Measurements from ENCODE around the gene NKAIN2.

NKAIN2 gene

DNA sequence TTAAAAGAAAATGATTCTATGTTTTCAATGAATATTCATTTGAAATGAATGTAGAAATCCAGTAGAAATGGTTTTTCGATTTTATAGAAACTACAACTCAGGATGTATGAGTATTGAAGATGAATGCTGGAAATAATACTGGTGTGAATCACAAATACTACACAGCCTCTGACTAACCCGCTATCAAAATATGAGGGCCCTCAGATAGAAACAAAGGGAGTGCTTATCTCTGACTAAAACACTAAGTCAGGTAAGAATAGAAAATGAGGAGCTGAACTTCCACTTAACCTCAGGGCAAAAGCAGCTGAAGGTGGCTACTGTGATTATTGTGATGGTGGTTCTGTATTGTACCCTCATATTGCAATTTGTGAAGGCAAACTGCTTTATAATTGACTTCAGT is 937.7 kb downstream of the NKAIN2 start:
- H3K4me2 ChIP-seq = no peak overlapping the region
- H3K4me1 ChIP-seq = 0 out of 20 replicates have a peak, but pooled peaks cover 0 to 3% (median 0%) of the 10 kb centered on the region in 10 experiments
- no peak for TF ChIP-seq Cebpa-rat (IDR thresholded peaks at IDR 0.05)
- no peak overlapping the region for H3K27ac ChIP-seq
- no peak overlapping the region for H3K9ac ChIP-seq
- H3K9me3 ChIP-seq (replicated peaks in 1 of 11) = no peaks in the 10 kb centered on the region
- no peaks in the 10 kb centered on the region for H4K20me1 ChIP-seq
- no peaks in the 10 kb centered on the region for H3K27me3 ChIP-seq
- H3K4me3 ChIP-seq = no peak overlapping the region
- no peaks in the 10 kb centered on the region for H3K36me3 ChIP-seq

- H3K4me2 ChIP-seq = no peak overlapping the region
- TF ChIP-seq Cebpa-rat (IDR thresholded peaks at IDR 0.05) = no peak
- no peaks in the 10 kb centered on the region for H3K9me3 ChIP-seq (replicated peaks in 1 of 11)
- H3K36me3 ChIP-seq = no peaks in the 10 kb centered on the region
- no peak overlapping the region for H3K27ac ChIP-seq
- no peaks in the 10 kb centered on the region for H3K27me3 ChIP-seq
- H4K20me1 ChIP-seq = no peaks in the 10 kb centered on the region
- no peak overlapping the region for H3K4me3 ChIP-seq
- H3K4me1 ChIP-seq = 0 out of 20 replicates have a peak, but pooled peaks cover 0 to 3% (median 0%) of the 10 kb centered on the region in 10 experiments
- no peak overlapping the region for H3K9ac ChIP-seq
Measured at GRCh38 chr6:124742971-124743370, 939.3 kb downstream of the NKAIN2 start.

DNA sequence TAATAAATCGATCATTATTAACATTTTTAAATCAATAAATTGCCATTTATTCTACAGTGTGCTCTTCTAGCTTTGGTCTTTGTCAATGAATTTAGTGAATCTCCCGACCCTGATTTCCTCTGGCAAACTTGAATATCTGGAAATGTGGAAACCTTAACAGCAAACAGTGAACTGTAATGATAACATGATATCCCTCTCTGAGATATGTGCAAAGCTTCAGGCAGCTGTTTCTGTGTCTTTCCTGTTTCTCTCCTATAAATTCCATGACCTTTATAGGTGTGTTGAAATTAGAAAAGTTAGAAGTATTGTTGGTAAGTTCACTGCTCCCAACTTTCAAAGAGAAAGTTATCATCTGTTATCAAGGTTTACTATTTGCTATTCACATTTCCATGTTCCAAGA is 939.8 kb downstream of the NKAIN2 start:
- Histone ChIP-seq H3K36me3 (no peaks in the 10 kb centered on the region), H3K9me3 (replicated peaks in 1 of 11) (no peaks in the 10 kb centered on the region), H4K20me1 (no peaks in the 10 kb centered on the region), H3K27me3 (no peaks in the 10 kb centered on the region), H3K9ac (no peak overlapping the region), H3K4me3 (no peak overlapping the region), H3K4me1 (0 out of 20 replicates have a peak, but pooled peaks cover 0 to 3% (median 0%) of the 10 kb centered on the region in 10 experiments), H3K27ac (no peak overlapping the region), H3K4me2 (no peak overlapping the region)
- TF ChIP-seq Cebpa-rat (IDR thresholded peaks at IDR 0.05) = no peak

- H3K4me1 ChIP-seq = peaks cover 0 to 7% (median 0%) of the 10 kb centered on the region in 10 experiments; a peak in 2 of 20 replicates
- no peaks in the 10 kb centered on the region for H3K9me3 ChIP-seq (replicated peaks in 1 of 11)
- TF ChIP-seq Cebpa-rat (IDR thresholded peaks at IDR 0.05) = no peak
- H3K36me3 ChIP-seq = no peaks in the 10 kb centered on the region
- no peaks in the 10 kb centered on the region for H4K20me1 ChIP-seq
- H3K4me3 ChIP-seq = no peak overlapping the region
- no peak overlapping the region for H3K27ac ChIP-seq
- H3K4me2 ChIP-seq = no peak overlapping the region
- no peak overlapping the region for H3K9ac ChIP-seq
- H3K27me3 ChIP-seq = no peaks in the 10 kb centered on the region
Measured at GRCh38 chr6:124747349-124747748, 943.7 kb downstream of the NKAIN2 start.

DNA sequence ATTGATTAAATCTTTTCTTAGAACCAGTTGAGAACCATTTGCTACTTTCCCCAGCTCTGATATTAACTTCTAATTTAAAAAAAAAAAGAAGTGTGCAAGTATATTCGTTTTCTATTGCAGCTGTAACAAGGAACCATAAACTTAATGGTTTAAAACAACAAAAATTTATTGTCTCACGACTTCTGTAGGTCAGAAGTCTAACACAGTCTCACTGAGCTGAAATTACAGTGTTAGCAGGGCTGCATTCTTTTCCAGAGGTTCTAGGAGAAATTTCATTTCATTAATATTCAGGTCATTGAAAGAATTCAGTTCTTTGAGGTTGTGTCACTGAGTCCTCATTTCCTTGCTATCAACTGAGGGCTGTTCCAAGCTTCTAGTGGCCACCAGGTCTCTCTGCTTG is 945.1 kb downstream of the NKAIN2 start:
- no peak overlapping the region for H3K27ac ChIP-seq

DNA sequence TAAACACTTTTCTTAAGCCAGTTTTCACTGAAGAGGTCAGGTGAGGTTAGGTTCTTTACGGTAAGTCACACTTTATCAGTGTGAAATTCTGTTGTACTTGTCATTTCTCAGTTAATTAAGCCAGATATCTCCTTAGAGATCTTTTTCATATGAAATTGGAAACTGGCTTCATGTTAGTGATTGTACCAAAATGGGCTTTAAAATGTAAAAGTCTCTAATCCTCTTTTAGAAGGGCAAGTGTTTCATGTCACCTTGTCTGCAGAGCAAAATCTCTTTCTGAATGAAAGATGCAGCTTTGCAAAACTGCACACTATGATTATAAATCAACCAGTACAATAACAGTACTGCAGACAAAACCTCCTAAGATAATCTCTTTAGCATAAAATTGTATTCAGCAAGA is 949.3 kb downstream of the NKAIN2 start:
- peaks cover 0 to 7% (median 0%) of the 10 kb centered on the region in 10 experiments; a peak in 2 of 20 replicates for H3K4me1 ChIP-seq
- H4K20me1 ChIP-seq = no peaks in the 10 kb centered on the region
- no peaks in the 10 kb centered on the region for H3K36me3 ChIP-seq
- no peak overlapping the region for H3K9ac ChIP-seq
- no peaks in the 10 kb centered on the region; a peak in 1 of 22 replicates for H3K9me3 ChIP-seq (replicated peaks in 1 of 11)
- no peak overlapping the region for H3K27ac ChIP-seq
- no peak for TF ChIP-seq Cebpa-rat (IDR thresholded peaks at IDR 0.05)
- H3K4me2 ChIP-seq = no peak overlapping the region
- no peaks in the 10 kb centered on the region for H3K27me3 ChIP-seq
- H3K4me3 ChIP-seq = no peak overlapping the region

More for the DNA sequence above, 945.1 kb downstream of the NKAIN2 start:
- H3K4me3 ChIP-seq = no peak overlapping the region
- H3K9ac ChIP-seq = no peak overlapping the region
- H3K36me3 ChIP-seq = no peaks in the 10 kb centered on the region
- no peaks in the 10 kb centered on the region for H4K20me1 ChIP-seq
- TF ChIP-seq Cebpa-rat (IDR thresholded peaks at IDR 0.05) = no peak
- H3K27me3 ChIP-seq = no peaks in the 10 kb centered on the region
- H3K4me1 ChIP-seq = peaks cover 0 to 7% (median 0%) of the 10 kb centered on the region in 10 experiments; a peak in 2 of 20 replicates
- H3K4me2 ChIP-seq = no peak overlapping the region
- no peaks in the 10 kb centered on the region for H3K9me3 ChIP-seq (replicated peaks in 1 of 11)

- H3K9ac ChIP-seq = no peak overlapping the region
- H3K27me3 ChIP-seq = no peaks in the 10 kb centered on the region
- no peak overlapping the region for H3K4me3 ChIP-seq
- no peaks in the 10 kb centered on the region; a peak in 1 of 22 replicates for H3K9me3 ChIP-seq (replicated peaks in 1 of 11)
- H3K27ac ChIP-seq = no peak overlapping the region
- H3K4me1 ChIP-seq = peaks cover 0 to 7% (median 0%) of the 10 kb centered on the region in 10 experiments; a peak in 2 of 20 replicates
- H3K36me3 ChIP-seq = no peaks in the 10 kb centered on the region
- H3K4me2 ChIP-seq = no peak overlapping the region
- no peak for TF ChIP-seq Cebpa-rat (IDR thresholded peaks at IDR 0.05)
- no peaks in the 10 kb centered on the region for H4K20me1 ChIP-seq
Measured at GRCh38 chr6:124753562-124754105, 950.0 kb downstream of the NKAIN2 start.

- Histone ChIP-seq H3K27me3 (no peaks in the 10 kb centered on the region), H3K9me3 (replicated peaks in 1 of 11) (no peaks in the 10 kb centered on the region; a peak in 1 of 22 replicates), H3K27ac (no peak overlapping the region), H3K4me1 (0 out of 20 replicates have a peak, but pooled peaks cover 0 to under 1% (median 0%) of the 10 kb centered on the region in 10 experiments), H3K4me2 (no peak overlapping the region), H3K36me3 (no peaks in the 10 kb centered on the region), H4K20me1 (no peaks in the 10 kb centered on the region), H3K9ac (no peak overlapping the region), H3K4me3 (no peak overlapping the region)
- no peak for TF ChIP-seq Cebpa-rat (IDR thresholded peaks at IDR 0.05)
Measured at GRCh38 chr6:124755321-124755720, 951.7 kb downstream of the NKAIN2 start.

GRCh38 chr6:124757560-124757959 is 953.9 kb downstream of the NKAIN2 start:
- H3K9ac ChIP-seq = no peak overlapping the region
- H3K4me3 ChIP-seq = no peak overlapping the region
- no peak for TF ChIP-seq Cebpa-rat (IDR thresholded peaks at IDR 0.05)
- H3K4me2 ChIP-seq = no peak overlapping the region
- no peaks in the 10 kb centered on the region for H3K4me1 ChIP-seq
- no peaks in the 10 kb centered on the region for H3K36me3 ChIP-seq
- H3K27me3 ChIP-seq = no peaks in the 10 kb centered on the region
- H3K9me3 ChIP-seq (replicated peaks in 1 of 11) = no peaks in the 10 kb centered on the region; a peak in 1 of 22 replicates
- no peak overlapping the region for H3K27ac ChIP-seq
- no peaks in the 10 kb centered on the region for H4K20me1 ChIP-seq

DNA sequence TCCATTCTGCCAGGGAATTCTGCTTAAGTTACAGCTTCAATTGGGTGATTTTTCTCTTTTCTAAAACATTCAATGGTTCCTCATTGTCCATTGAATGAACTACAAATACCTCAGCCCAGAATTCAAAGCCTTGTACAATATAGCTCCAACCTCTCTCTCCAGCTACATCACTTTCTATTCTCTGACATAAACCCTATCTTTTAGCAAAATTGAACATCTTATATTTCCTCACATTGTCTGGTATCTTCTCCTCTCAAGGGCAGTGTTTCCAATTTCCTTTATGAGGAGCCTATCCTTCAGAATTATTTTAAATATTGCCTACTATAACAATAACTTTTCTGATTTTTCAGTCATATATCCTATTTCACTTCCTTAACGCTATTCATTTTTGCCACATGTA is 955.0 kb downstream of the NKAIN2 start:
- Histone ChIP-seq H4K20me1 (no peaks in the 10 kb centered on the region), H3K9me3 (replicated peaks in 1 of 11) (no peaks in the 10 kb centered on the region; a peak in 1 of 22 replicates), H3K4me1 (no peaks in the 10 kb centered on the region), H3K9ac (no peak overlapping the region), H3K4me3 (no peak overlapping the region), H3K27me3 (no peaks in the 10 kb centered on the region), H3K36me3 (no peaks in the 10 kb centered on the region), H3K27ac (no peak overlapping the region), H3K4me2 (no peak overlapping the region)
- TF ChIP-seq Cebpa-rat (IDR thresholded peaks at IDR 0.05) = no peak
